Neutrophil (primary cell): ENCODE data around the gene NUAK1.

ENCODE experiments used
- H3K27ac ChIP-seq: fragments of 200-600 bp; sonication (generic); 2 replicates; pipeline ENCODE4 v1.5.1; 2016; ENCODE audit warnings: mild to moderate bottlenecking, moderate library complexity
- H3K27me3 ChIP-seq: fragments of 200-600 bp; sonication (generic); 2 replicates; pipeline ENCODE4 v1.6.0; 2016; ENCODE audit warnings: mild to moderate bottlenecking
- H3K36me3 ChIP-seq: fragments of 200-600 bp; sonication (generic); 2 replicates; pipeline ENCODE4 v1.5.1; 2017
- H3K4me1 ChIP-seq, 2 experiments: fragments of 200-600 bp in 1 of 2; sonication (generic) in 1 of 2; 1 replicate in 1 of 2; 2 replicates in 1 of 2; pipeline versions ENCODE4 v1.5.1 to v1.6.1; 2013 to 2016; ENCODE audit warnings: low read depth in 1 of 2, low read length in 1 of 2, mild to moderate bottlenecking in 1 of 2, moderate library complexity in 1 of 2; ENCODE audit not compliant: control insufficient read depth in 1 of 2, insufficient read depth in 1 of 2
- H3K4me3 ChIP-seq, 2 experiments: fragments of 200-600 bp in 1 of 2; sonication (generic) in 1 of 2; 1 replicate in 1 of 2; 2 replicates in 1 of 2; pipeline ENCODE4 v1.5.1; 2013 to 2016; ENCODE audit warnings: low read depth in 1 of 2, low read length in 1 of 2, mild to moderate bottlenecking in 1 of 2, moderate library complexity in 1 of 2
- H3K9me3 ChIP-seq: fragments of 200-600 bp; sonication (generic); 2 replicates; pipeline ENCODE4 v1.5.1; 2016
- TF ChIP-seq, protein P1 (sequence below): fragments of 200-600 bp; sonication (generic); IDR thresholded peaks from 2 replicates; pipeline ENCODE4 v1.5.1; 2016; ENCODE audit warnings: antibody characterized with exemption

NUAK1 gene

DNA sequence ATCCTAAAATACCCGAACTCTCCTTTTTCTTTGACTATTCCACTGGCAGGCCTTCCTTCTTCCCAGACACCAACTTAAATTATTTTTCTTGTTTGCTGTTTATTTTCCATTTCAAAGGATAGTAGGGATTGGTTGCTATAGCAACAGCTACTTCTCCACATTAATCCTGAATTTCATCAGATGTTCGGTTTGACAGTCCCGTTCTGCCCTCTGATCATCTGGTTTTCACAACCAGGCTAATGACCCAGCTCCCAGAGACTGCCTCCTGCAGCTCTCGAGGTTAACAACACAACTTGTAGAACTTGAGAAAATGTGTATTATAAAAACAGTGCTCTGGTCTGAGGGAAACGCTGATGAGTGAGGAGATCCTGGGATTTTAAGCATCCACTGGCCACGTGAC is 45.5 kb downstream of the NUAK1 start:
- H3K4me1 ChIP-seq, result no peaks in the 10 kb centered on the region
- TF ChIP-seq, protein P1, sequence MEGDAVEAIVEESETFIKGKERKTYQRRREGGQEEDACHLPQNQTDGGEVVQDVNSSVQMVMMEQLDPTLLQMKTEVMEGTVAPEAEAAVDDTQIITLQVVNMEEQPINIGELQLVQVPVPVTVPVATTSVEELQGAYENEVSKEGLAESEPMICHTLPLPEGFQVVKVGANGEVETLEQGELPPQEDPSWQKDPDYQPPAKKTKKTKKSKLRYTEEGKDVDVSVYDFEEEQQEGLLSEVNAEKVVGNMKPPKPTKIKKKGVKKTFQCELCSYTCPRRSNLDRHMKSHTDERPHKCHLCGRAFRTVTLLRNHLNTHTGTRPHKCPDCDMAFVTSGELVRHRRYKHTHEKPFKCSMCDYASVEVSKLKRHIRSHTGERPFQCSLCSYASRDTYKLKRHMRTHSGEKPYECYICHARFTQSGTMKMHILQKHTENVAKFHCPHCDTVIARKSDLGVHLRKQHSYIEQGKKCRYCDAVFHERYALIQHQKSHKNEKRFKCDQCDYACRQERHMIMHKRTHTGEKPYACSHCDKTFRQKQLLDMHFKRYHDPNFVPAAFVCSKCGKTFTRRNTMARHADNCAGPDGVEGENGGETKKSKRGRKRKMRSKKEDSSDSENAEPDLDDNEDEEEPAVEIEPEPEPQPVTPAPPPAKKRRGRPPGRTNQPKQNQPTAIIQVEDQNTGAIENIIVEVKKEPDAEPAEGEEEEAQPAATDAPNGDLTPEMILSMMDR, result no peak
- H3K27ac ChIP-seq, result no peak overlapping the region

DNA sequence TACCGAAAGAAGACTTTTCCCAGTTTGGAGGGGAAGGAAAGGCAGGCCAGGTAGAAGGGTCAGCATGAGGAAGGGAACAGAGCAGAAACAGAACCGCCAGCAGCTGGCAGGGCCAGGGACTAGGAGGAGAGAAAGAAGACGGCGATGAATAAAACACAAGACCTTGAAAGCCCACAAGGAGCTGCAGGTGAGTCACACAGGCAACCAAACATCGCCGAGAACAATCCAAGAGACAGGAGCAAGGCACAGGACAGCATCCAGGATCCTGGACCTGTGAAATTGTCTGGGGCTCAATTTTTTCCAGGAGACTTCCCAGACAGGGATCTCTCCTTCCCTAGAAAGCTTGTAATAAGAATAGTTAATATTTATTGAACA is 47.3 kb downstream of the NUAK1 start:
- TF ChIP-seq, protein P1, result no peak
- Histone ChIP-seq H3K27me3 (no peaks in the 10 kb centered on the region), H3K4me3 (no peak overlapping the region), H3K4me1 (no peaks in the 10 kb centered on the region), H3K36me3 (no peaks in the 10 kb centered on the region), H3K9me3 (no peaks in the 10 kb centered on the region), H3K27ac (no peak overlapping the region)

More for the DNA sequence above, 45.5 kb downstream of the NUAK1 start:
- no peaks in the 10 kb centered on the region for H3K36me3 ChIP-seq
- no peaks in the 10 kb centered on the region for H3K27me3 ChIP-seq
- H3K4me3 ChIP-seq, result no peak overlapping the region
- H3K9me3 ChIP-seq, result no peaks in the 10 kb centered on the region

DNA sequence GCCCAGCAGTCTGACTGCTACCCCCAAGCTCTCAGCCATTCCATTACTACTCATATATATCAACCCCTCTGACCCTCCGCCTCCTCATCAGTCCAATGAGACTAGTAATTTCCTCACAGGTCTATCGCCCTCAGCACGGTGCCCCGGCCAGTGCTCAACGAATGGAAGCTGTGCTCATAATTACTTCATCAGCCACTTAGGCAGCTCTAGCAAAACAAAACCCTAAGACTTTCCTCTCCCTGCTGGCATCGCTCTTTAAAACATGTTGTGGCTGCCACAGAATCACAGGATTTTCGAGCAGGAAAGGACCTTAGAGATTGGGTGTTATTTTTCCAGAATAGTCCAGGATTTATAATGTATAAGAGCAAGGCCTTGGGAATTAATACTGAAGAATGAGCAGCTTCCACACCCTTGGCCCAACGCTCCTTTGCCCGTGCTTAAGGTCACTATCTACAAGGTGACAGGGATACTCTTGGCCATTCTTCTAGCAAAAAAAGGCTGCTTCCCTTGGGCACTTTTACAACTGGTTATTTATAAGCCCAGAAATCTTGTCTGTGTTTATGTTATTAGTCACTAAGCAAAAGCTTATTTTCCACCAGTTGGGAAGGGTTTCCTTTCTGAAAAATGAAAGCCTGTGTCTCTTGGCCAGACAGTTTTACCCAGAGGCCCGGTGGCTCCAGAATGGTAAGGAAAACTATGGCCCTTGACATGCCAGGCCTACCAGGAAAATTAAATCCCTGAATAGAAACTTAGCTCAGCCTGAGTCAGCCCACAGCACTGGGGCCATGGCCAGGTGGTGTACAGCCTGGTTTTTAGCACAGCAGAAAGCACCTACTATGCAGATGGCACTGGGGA is 47.9 kb downstream of the NUAK1 start:
- no peak overlapping the region for H3K4me3 ChIP-seq
- no peaks in the 10 kb centered on the region for H3K4me1 ChIP-seq
- H3K9me3 ChIP-seq, result no peaks in the 10 kb centered on the region
- TF ChIP-seq, protein P1, result no peak
- no peaks in the 10 kb centered on the region for H3K27me3 ChIP-seq
- H3K36me3 ChIP-seq, result no peaks in the 10 kb centered on the region
- H3K27ac ChIP-seq, result no peak overlapping the region

DNA sequence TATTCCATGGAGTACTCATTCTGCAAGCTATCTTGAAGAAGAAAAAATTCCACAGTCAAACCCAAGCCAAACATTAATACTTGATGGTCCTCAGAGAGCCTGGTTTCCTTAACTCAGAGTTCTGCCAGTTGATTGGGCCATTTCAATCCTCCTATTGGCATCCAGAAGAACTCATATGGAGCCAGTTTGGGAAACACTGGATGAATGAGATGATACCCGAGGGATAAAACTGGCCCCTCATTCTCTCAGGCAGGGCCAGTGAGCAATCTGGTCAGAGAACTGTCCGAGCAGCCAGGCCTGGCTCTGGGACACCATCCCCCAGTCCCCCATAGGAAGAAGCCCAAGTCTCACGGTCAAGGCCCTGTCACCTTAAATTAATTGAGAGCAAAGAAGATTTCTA is 48.8 kb downstream of the NUAK1 start:
- H3K4me3 ChIP-seq, result no peak overlapping the region
- TF ChIP-seq, protein P1, result no peak
- no peaks in the 10 kb centered on the region for H3K4me1 ChIP-seq
- no peaks in the 10 kb centered on the region for H3K27me3 ChIP-seq
- no peaks in the 10 kb centered on the region for H3K9me3 ChIP-seq
- H3K36me3 ChIP-seq, result no peaks in the 10 kb centered on the region
- no peak overlapping the region for H3K27ac ChIP-seq

DNA sequence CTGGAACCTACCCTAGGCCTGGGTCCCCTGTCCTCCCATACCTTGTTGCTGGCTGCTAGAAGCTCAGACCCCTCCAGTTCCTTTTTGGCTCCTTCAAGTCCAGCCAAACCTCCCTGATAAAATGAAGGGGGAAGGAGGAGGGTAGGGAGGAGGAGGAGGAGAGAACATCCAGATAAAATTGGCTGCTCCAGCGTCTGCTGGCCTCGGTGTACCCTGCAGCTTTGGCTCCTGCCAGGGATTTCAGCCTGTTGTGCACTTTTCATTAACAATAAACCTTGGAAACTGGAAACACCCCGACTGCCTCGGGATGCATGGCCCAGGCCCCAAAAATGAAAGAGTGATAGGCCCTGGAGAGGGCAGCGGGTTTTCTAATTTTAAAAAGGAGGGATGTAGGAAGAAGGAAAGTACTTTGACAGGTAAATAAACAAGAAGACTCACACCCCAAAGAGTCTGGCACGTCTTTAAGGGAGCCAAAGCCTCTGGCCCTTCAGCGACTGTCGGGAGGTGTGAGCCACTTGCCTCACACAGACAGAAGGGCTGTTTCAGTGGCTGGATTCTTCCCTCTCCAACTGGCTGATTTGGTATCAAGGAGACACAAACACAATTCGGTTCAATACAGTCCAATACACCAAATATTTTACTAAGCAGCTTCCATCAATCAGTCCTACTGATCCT is 49.8 kb downstream of the NUAK1 start:
- H3K27ac ChIP-seq, result no peak overlapping the region
- TF ChIP-seq, protein P1, result no peak
- H3K4me3 ChIP-seq, result no peak overlapping the region
- H3K4me1 ChIP-seq, result no peaks in the 10 kb centered on the region
- H3K36me3 ChIP-seq, result no peaks in the 10 kb centered on the region
- peaks cover 9% of the 10 kb centered on the region for H3K27me3 ChIP-seq
- H3K9me3 ChIP-seq, result no peaks in the 10 kb centered on the region
